Measurements from ENCODE around the gene STRADB. TPM values are rescaled to one million over a fixed set of nuclear protein-coding genes. Genes with fewer than 3 reads are reported as not detected.

The STRADB gene, protein sequence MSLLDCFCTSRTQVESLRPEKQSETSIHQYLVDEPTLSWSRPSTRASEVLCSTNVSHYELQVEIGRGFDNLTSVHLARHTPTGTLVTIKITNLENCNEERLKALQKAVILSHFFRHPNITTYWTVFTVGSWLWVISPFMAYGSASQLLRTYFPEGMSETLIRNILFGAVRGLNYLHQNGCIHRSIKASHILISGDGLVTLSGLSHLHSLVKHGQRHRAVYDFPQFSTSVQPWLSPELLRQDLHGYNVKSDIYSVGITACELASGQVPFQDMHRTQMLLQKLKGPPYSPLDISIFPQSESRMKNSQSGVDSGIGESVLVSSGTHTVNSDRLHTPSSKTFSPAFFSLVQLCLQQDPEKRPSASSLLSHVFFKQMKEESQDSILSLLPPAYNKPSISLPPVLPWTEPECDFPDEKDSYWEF
- 10 to 100 TPM; 12.7 to 41.1 (median 28.0) TPM for polyA plus RNA-seq

DNA sequence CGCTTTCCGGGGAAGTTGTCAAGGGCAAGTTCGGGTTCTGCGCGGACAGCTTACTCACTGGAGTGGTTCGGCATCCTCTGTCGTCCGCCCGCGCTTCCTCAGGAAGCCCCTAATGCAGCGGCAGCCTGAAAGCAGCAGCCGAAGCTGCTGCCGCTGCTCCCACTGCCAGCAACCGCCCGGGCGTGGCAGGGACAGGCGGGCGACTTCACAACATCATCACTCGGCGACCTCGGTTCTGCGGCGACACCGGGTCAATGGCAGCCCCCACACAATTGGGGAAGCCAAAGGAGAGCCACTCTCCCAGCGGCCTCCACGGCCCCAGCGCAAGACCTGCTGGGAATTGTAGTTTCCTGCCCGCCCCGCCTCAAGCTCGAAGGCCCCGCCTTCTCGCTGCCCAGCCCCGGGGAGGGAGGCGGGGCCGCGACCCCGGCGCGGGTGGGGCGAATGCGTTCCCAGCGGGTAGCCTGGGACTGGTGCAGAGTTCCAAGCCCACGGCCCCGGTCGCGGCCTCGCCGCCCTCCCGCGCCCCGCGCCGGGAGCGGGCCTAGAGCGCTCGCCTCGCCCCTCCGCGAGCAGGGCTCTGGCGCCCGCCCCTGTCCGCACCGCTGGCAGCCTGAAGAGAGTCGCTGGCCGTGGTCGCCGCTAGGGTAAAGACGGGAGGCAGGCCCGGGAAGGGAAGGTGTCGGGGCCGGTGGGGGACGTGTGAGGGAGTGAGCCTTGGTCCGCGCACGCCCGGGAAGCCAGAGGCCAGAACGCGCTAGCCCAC lies at the start of gene STRADB, which contains the start of gene TRAK2:
Gene STRADB (plus strand): TSS at position 449 of the 766 bp plus-strand sequence. CDS start 3,101 bp downstream, outside the sequence.
Gene TRAK2 (minus strand): TSS at position 167 of the 766 bp plus-strand sequence. CDS start 30,951 bp downstream, outside the sequence.
- 0 to 1% (median 0%) methylated on average over 77 to 78 of the region's 78 CpGs for WGBS, 3 donors
- no peak within 1 kb of the TSS for H3K27ac ChIP-seq (ENCODE audit: low read depth, low read length)

- WGBS, 3 donors, result 77 to 96% (median 95%) methylated on average over 3 of the region's 3 CpGs
- H3K27ac ChIP-seq (ENCODE audit: low read depth, low read length), result no peak overlapping the region
These were observed 49.7 kb upstream of the STRADB start for GRCh38 chr2:201401815-201402214.

GRCh38 chr2:201402651-201403562 lies 48.6 kb upstream of the STRADB start:
- H3K27ac ChIP-seq (ENCODE audit: low read depth, low read length), result no peak overlapping the region
- 59 to 81% (median 79%) methylated on average over 6 of the region's 6 CpGs for WGBS, 3 donors

DNA sequence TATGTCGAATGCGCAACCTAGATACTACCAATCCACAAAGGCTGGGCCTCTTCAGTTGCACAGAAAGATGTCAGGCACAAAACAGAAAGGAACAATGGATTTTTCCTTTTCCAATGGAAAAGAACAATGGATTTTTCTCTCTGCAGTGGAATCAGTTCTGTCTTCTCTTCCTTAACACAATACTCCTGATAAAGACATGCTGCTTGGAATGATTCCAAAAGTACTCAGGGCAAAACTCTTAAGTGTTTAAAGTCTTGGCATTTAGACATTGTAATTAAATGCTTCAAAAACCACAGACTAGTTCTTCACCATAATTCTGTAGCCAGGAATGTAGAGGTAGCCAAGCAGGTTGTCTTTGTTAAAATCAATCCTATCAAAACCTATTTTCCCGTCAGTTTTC lies 47.7 kb upstream of the STRADB start:
- WGBS, 3 donors, result 78 to 93% (median 91%) methylated on average over 3 of the region's 3 CpGs
- H3K27ac ChIP-seq (ENCODE audit: low read depth, low read length), result no peak overlapping the region

- H3K27ac ChIP-seq (ENCODE audit: low read depth, low read length), result no peak overlapping the region
- 47 to 75% (median 73%) methylated on average over 3 of the region's 3 CpGs for whole genome bisulfite sequencing, 3 donors
These were observed 46.8 kb upstream of the STRADB start for GRCh38 chr2:201404699-201405280.

DNA sequence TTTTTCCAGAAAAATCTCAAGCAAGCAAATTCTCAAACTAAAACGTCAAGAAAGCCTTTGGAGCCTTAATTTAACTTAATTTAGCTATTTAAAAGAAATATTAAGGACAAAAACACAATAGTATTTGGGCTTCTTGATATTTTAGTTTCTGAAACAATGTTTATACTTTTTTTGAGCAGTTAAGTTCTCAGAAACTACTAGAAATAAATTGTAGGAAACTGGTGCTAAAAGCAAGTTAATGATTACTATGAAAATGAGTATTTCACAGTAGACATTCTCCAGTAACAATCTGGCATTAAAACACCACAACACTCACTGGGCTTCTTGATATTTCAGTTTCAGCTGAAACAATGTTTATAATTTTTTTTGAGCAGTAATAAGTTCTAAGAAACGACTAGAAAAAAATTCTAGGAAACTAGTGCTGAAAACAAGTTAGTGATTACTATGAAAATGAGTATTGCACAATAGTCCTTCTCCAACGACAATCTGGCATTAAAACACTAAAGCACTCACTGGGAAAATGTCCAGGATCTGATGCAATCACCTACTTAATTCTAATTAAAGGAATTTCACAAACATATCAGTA lies 45.4 kb upstream of the STRADB start:
- H3K27ac ChIP-seq (ENCODE audit: low read depth, low read length), result no peak overlapping the region
- WGBS, 3 donors, result 9 to 24% (median 16%) methylated on average over 3 of the region's 3 CpGs

GRCh38 chr2:201407265-201407664 lies 44.3 kb upstream of the STRADB start:
- H3K27ac ChIP-seq (ENCODE audit: low read depth, low read length), result no peak overlapping the region
- 54 to 93% (median 81%) methylated on average over 2 of the region's 2 CpGs for WGBS, 3 donors

DNA sequence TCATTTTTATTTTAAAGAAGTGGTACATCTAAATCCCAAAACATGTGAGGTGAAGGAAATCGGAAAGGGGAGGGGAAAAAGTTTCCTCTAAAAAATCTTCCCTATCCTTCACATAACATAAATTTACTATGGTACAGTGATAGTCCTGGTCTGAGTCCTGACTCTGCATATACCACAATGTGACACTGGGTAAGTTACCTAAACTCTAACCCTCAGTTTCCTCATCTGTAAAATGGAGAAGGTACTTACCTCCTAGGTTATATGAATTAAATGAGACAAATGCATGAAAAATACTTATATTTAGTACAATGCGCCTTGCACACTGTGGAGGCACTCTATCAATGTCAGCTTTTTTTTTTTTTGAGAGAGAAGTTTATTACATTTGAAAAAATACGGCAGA lies 42.6 kb upstream of the STRADB start:
- WGBS, 3 donors, result 87 to 94% (median 94%) methylated on average over 3 of the region's 3 CpGs
- no peak overlapping the region for H3K27ac ChIP-seq (ENCODE audit: low read depth, low read length)

DNA sequence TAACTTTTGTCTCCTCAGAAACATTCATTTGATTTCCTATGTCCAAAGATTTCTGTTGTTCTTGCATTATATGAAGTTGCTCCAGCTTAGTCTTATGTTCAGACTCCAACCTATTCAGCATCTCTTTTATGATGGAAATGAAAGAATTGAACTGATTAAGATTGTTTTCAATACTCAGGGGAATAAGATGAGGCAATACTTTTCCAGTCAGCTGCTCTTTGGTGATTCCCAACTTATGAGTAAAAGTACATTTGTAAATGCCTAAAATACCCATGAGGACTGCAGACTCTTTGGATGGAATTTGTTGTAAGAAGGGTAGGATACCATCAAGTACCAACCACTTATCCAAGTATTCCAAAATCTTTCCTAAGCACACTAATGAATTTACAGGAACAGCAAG lies 40.1 kb upstream of the STRADB start:
- no peak overlapping the region for H3K27ac ChIP-seq (ENCODE audit: low read depth, low read length)

DNA sequence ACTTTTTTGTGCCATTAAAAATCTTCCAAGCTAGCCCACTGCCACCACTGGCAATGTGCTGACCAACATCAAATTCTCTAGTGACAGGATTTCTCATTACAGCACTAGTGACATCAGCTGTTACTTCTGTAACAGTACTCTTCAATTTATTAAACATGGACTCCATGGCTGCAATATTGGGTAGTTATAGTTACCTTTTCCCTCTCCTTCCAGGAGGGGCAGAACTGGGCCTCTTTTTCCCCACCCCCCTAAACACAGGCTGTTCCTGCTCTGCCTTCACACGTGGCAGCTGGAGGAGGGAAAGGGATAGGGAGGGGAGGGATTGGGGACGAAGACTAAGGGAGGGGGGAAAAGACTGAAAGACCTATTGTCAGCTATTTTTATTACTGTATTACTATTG lies 38.4 kb upstream of the STRADB start:
- 42 to 74% (median 53%) methylated on average over 2 of the region's 2 CpGs for WGBS, 3 donors
- H3K27ac ChIP-seq (ENCODE audit: low read depth, low read length), result no peak overlapping the region

DNA sequence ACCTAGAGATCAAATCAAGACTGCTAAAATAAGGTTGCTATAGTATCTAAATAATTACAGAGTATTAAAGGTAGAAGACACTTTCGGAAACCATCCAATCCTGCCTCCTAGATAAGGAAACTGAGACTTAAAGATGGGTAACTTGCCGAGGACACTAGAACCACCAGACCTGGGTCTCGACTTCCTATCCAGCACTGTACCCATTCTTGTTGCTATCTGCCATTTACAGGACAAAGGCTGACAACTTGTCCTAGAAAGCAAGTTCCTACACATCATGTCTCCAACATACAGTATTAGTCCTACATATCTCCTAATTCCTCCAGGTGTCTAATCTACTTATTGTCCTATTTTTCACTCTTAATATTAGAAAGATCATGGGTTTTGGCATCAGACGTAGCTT lies 38.0 kb upstream of the STRADB start:
- whole genome bisulfite sequencing, 3 donors, result 54 to 68% (median 55%) methylated on average over 4 of the region's 4 CpGs
- H3K27ac ChIP-seq (ENCODE audit: low read depth, low read length), result no peak overlapping the region

GRCh38 chr2:201414099-201415023 lies 37.2 kb upstream of the STRADB start:
- H3K27ac ChIP-seq (ENCODE audit: low read depth, low read length), result no peak overlapping the region
- whole genome bisulfite sequencing, 3 donors, result 20 to 53% (median 31%) methylated on average over 3 of the region's 3 CpGs

DNA sequence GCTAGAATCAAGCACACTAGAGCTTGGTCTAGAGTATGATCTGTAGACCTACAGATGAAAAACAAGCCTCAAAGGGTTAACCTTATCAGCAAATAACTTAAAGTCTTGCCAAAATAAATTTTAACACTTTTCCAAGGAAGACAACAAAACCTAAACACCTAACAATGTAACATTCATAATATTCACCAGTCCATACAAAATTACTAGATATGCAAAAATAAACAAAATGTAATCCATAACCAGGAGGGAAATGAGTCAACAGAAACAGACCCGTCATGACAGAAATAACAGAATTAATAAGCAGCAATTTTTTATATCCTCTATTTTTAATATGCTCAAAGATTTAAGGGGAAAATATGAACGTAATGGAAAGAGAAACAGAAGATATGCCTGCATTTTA lies 36.4 kb upstream of the STRADB start:
- H3K27ac ChIP-seq (ENCODE audit: low read depth, low read length), result no peak overlapping the region
- WGBS, 3 donors, result 11 to 35% (median 20%) methylated on average over 2 of the region's 2 CpGs

DNA sequence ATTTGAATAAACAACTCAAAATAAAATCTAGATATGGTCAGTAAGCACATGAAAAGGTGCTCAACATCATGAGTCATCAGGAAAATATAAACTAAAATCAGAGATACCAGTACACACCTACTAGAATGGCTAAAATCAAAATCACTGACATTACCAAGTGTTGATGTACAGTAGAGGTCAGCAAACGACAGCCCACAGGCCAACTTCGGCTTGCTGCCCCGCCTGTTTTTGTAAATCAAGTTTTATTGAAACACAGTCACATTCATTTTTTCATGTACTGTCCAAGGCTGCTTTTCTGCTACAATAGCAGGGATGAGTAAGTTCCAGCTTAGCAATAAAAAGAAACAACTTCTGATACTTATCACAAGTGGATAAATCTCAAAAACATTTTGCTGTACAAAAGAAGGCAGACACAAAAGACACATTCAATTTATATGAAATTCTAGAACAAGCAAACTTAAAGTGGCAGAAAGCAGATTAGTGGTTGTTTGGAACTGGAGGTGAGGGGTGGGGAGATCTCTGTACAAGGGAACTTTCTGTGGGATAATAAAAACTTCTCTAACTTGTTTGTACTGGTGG lies 32.4 kb upstream of the STRADB start:
- H3K27ac ChIP-seq (ENCODE audit: low read depth, low read length), result no peak overlapping the region
- WGBS, 3 donors, result 72 to 77% (median 76%) methylated on average over 3 of the region's 3 CpGs

DNA sequence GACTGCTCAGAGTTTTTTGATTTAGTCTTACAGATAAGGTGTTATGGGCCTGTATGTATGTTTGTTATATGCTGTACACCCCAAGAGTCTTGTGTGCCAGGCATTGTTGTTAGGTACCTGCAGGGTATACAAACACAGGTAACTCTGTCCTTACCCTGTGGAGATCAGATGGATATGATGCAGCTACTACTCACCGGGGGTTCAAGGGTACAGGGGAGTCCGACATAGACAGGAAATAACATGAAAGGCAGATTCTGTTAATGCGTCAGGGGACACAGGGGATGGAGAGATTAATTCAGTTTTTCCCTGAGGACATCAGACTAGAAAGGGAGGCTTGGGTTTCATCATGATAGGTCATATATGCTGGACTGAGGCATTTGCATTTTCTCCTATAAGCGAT lies 31.6 kb upstream of the STRADB start:
- WGBS, 3 donors, result 89 to 97% (median 92%) methylated on average over 4 of the region's 4 CpGs
- H3K27ac ChIP-seq (ENCODE audit: low read depth, low read length), result no peak overlapping the region

DNA sequence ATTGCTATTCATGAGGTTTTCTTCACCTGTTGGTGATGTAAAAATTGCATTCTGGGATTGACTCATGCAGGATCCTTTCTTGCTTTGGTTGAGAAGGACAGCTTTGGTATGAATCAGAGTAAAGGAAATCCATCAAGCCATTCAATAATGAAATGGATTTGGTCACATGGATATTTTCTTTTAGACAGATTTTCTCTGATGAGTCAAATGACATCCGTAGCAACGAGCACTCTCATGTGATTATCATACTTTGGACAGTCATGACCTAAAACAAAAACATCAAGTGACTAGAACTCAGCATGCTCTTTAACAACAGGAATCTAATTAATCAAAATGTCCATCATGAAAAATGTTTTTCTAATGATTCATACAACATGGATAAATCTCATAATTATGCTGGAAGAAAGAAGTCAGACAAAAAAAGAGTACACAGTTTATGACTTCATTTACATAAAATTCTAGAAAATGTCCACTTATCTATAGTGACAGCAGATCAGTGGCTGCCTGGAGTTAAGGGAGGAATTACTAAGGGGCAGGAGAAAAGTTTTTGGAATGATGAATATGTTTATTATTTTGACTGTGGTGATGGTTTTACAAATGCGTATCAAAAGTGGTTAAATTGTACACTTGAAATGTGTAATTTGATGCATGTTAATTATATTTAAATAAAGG lies 31.0 kb upstream of the STRADB start:
- 75 to 79% (median 77%) methylated on average over 3 of the region's 3 CpGs for WGBS, 3 donors
- H3K27ac ChIP-seq (ENCODE audit: low read depth, low read length), result no peak overlapping the region

Measured in adipose tissue (tissue), 3 donors.